OCI-LY7 (cell line): Measurements from ENCODE around the gene KCNJ14. TPM values are rescaled to one million over a fixed set of nuclear protein-coding genes. Genes with fewer than 3 reads are reported as not detected.
"Not testable (repeated sequence)": the region's sequence is repeated elsewhere in the genome, so short reads cannot be mapped to it uniquely, and the experiment has no call there.

Experiments used
- BruUV-seq: library from RNA; stranded (reverse); fragments of 400-500 nt; replicated peaks from 2 replicates; lab custom pipeline; 2021; lab: Mats Ljungman, UMichigan
- CTCF ChIA-PET: fragments of 300-600 bp; sonication (Branson Sonifier 250); formaldehyde crosslinking; loops from one replicate; lab custom pipeline; 2022; ENCODE audit warnings: antibody characterized with exemption; ENCODE audit not compliant: unreplicated experiment; lab: Charles Lee
- POLR2A ChIA-PET: fragments of 300-600 bp; sonication (Branson Sonifier 250); formaldehyde crosslinking; loops from one replicate; lab custom pipeline; 2022; ENCODE audit warnings: antibody characterized with exemption; lab: Charles Lee
- DNase-seq: peaks from one replicate; pipeline ENCODE4 v3.0.0-alpha.2; 2015; ENCODE audit warnings: low spot score
- H2AFZ ChIP-seq: fragments of 200-600 bp; sonication (generic), shearing (Covaris generic); 2 replicates; pipeline ENCODE4 v1.6.1; 2014; ENCODE audit warnings: mild to moderate bottlenecking, antibody characterized with exemption, low read length, moderate library complexity
- H3K27ac ChIP-seq: fragments of 200-600 bp; sonication (generic); 2 replicates; pipeline ENCODE4 v1.5.1; 2014; ENCODE audit warnings: mixed run types, low read depth, mild to moderate bottlenecking, moderate library complexity, low read length, inconsistent platforms; ENCODE audit not compliant: poor library complexity, severe bottlenecking
- H3K36me3 ChIP-seq: fragments of 200-600 bp; sonication (generic); 2 replicates; pipeline ENCODE4 v1.6.1; 2014; ENCODE audit warnings: mild to moderate bottlenecking, antibody characterized with exemption, low read length, moderate library complexity, mixed read lengths; ENCODE audit not compliant: insufficient read depth
- H3K4me1 ChIP-seq: fragments of 200-600 bp; sonication (generic); 2 replicates; pipeline ENCODE4 v1.5.1; 2014; ENCODE audit warnings: mild to moderate bottlenecking, low read length; ENCODE audit not compliant: insufficient read depth, poor library complexity, severe bottlenecking
- H3K4me2 ChIP-seq: fragments of 200-600 bp; sonication (generic); 2 replicates; pipeline ENCODE4 v1.6.1; 2014; ENCODE audit warnings: mild to moderate bottlenecking, low read length
- H3K4me3 ChIP-seq: fragments of 200-600 bp; sonication (generic); 2 replicates; pipeline ENCODE4 v1.5.1; 2014; ENCODE audit warnings: mild to moderate bottlenecking, low read depth, low read length; ENCODE audit not compliant: poor library complexity, severe bottlenecking
- H3K79me2 ChIP-seq: fragments of 200-600 bp; sonication (generic); 2 replicates; pipeline ENCODE4 v1.6.1; 2016; ENCODE audit warnings: low read depth, mild to moderate bottlenecking, low read length, moderate library complexity, mixed read lengths; ENCODE audit not compliant: insufficient read depth
- H3K9me2 ChIP-seq: fragments of 200-600 bp; sonication (generic); 2 replicates; pipeline ENCODE4 v1.6.1; 2016; ENCODE audit warnings: mild to moderate bottlenecking, low read length, mixed read lengths; ENCODE audit not compliant: insufficient read depth
- H3K9me3 ChIP-seq: fragments of 200-600 bp; sonication (generic); 2 replicates; pipeline ENCODE4 v1.6.1; 2014; ENCODE audit warnings: mild to moderate bottlenecking, mixed run types, low read length, mixed read lengths
- H4K20me1 ChIP-seq: fragments of 200-600 bp; sonication (generic); 2 replicates; pipeline ENCODE4 v1.6.1; 2014; ENCODE audit warnings: mild to moderate bottlenecking, antibody characterized with exemption, low read length, moderate library complexity, mixed read lengths; ENCODE audit not compliant: insufficient read depth
- CTCF ChIP-seq: fragments of 200-600 bp; sonication (generic); conservative IDR thresholded peaks from 2 replicates; pipeline ENCODE4 v1.5.1; 2014; ENCODE audit warnings: mild to moderate bottlenecking, antibody characterized with exemption, low read length, moderate library complexity, mixed read lengths
- EZH2phosphoT487 ChIP-seq: fragments of 200-600 bp; sonication (generic); IDR thresholded peaks from 2 replicates; pipeline ENCODE4 v1.6.1; 2018; ENCODE audit warnings: low read depth, borderline replicate concordance, mild to moderate bottlenecking, mixed run types, antibody characterized with exemption, low read length, moderate library complexity, mixed read lengths
- intact Hi-C: fragments of 100-400 bp; cut with micrococcal nuclease; formaldehyde crosslinking; loops from one replicate; pipeline ENCODE4 v1.10.0; 2022; ENCODE audit not compliant: unreplicated experiment
- total RNA-seq, 2 experiments: library from RNA; depleted of rRNA in 1 of 2; stranded (reverse); fragments of >200 nt in 1 of 2; shearing (Covaris generic) in 1 of 2; gene quantifications; 2 replicates each; pipeline ENCODE4 v1.2.3, GENCODE V29; 2014 to 2022

KCNJ14 gene
- total RNA-seq, 2 experiments from 2014 or later: 0.85 to 2.6 TPM

- H3K9me3 ChIP-seq: no peaks in the 10 kb centered on the region
- peaks cover 20% of the 10 kb centered on the region for H3K36me3 ChIP-seq
- no peak overlapping the region for H3K4me2 ChIP-seq
- H2AFZ ChIP-seq: no peak overlapping the region
- CTCF ChIA-PET: no interaction called here
- intact Hi-C loops: no loop called here
- no TSS peak for BruUV-seq
- H3K4me3 ChIP-seq: no peak overlapping the region
- POLR2A ChIA-PET: no interaction called here
- TF ChIP-seq EZH2phosphoT487 (no peak), CTCF (no peak)
- H4K20me1 ChIP-seq: no peaks in the 10 kb centered on the region
- no peaks in the 10 kb centered on the region for H3K79me2 ChIP-seq
- H3K27ac ChIP-seq: no peak overlapping the region
- no peak for DNase-seq
- H3K4me1 ChIP-seq: no peaks in the 10 kb centered on the region
- no peaks in the 10 kb centered on the region for H3K9me2 ChIP-seq
These were observed 29.0 kb downstream of the KCNJ14 start for GRCh38 chr19:48484247-48484893.

- no peak overlapping the region for H3K27ac ChIP-seq
- H3K4me2 ChIP-seq: no peak overlapping the region
- H2AFZ ChIP-seq: no peak overlapping the region
- H3K4me3 ChIP-seq: no peak overlapping the region
- DNase-seq: no peak
- H3K9me2 ChIP-seq: no peaks in the 10 kb centered on the region
- POLR2A ChIA-PET: no interaction called here
- no peak for TF ChIP-seq EZH2phosphoT487
- TF ChIP-seq CTCF: no peak
- H3K4me1 ChIP-seq: peaks cover 6% of the 10 kb centered on the region
- H4K20me1 ChIP-seq: no peaks in the 10 kb centered on the region
- CTCF ChIA-PET: no interaction called here
- BruUV-seq: no TSS peak
- no peaks in the 10 kb centered on the region for H3K9me3 ChIP-seq
- peaks cover 13% of the 10 kb centered on the region for H3K36me3 ChIP-seq
- H3K79me2 ChIP-seq: no peaks in the 10 kb centered on the region
- intact Hi-C loops: no loop called here
These were observed 29.7 kb downstream of the KCNJ14 start for GRCh38 chr19:48484931-48485612.

GRCh38 chr19:48486706-48487105 lies 31.3 kb downstream of the KCNJ14 start:
- peaks cover 22% of the 10 kb centered on the region for H3K4me1 ChIP-seq
- H4K20me1 ChIP-seq, H3K79me2 ChIP-seq, H3K9me3 ChIP-seq, H3K27ac ChIP-seq, CTCF ChIA-PET, H3K9me2 ChIP-seq, H2AFZ ChIP-seq, DNase-seq, intact Hi-C loops, H3K4me3 ChIP-seq, BruUV-seq, H3K4me2 ChIP-seq: not testable (repeated sequence)
- peaks cover 10% of the 10 kb centered on the region; the same call in 1 of the 2 replicates for H3K36me3 ChIP-seq
- POLR2A ChIA-PET: interaction anchor here (0.7 kb wide), 1 partner anchor 177 kb away, joined by 3 read pairs; no protein-coding TSS in a partner anchor
